8988T (cell line): ENCODE data around the gene LFNG.
A peak's percentile ranks its signal among the peaks of the same experiment; 100 is the strongest.
"Not testable (repeated sequence)": the region's sequence is repeated elsewhere in the genome, so short reads cannot be mapped to it uniquely, and the experiment has no call there.

Experiments used
- DNase-seq: peaks from one replicate; pipeline ENCODE4 v3.0.0; 2011

Gene LFNG

GRCh38 chr7:2520131-2520760, 672 bp downstream of the LFNG start:
- DNase-seq: peak; percentile 83

DNA sequence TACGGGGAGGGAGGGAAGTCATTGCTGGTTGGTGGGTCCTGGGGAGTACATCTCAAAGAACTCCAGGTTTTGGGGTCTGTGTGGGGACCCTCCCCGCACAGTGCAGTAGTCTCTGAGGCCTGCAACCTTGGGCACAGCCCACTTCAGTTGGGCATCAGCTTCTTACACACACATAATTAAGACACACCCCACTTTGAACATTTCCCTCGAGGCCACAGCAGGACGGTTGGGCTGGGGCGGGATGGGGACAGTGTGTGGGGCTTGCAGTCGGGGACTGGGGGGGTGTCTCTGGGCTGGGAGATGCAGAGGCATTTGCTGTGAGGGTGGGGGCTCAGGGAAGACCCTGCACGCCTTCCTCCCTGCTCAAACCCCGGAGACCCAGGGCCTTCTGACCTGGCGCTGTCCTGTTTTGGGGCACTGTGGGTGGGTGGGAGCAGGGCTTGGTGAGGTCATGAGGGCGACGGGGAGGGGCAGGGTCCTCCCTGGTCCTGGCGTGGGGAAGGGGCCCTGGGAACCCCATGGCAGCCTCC, 1.3 kb downstream of the LFNG start:
- DNase-seq: no peak

DNA sequence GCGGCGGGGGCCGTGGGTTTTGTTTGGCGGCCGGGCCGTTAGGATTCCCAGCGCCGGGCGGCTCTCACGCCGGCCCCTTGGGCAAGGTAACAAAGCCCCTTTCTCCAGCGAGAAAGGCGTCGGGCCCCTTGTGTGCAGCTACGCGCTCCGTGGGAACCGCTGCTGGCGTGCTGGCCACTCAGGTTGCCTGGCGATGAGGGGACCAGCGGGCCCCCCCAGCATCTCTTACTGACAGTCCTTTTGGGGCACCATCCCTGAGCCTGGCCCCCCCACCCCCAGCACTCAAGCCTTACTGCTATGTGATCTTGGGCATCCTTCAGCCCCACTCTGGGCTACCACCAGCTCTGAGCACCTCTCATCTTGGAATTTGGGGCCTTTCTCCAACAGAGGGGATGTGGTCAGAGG, 1.8 kb downstream of the LFNG start:
- no peak for DNase-seq

GRCh38 chr7:2521952-2522591, 2.5 kb downstream of the LFNG start:
- no peak for DNase-seq

- no peak for DNase-seq
These were observed 3.3 kb downstream of the LFNG start for GRCh38 chr7:2522780-2523433.

DNA sequence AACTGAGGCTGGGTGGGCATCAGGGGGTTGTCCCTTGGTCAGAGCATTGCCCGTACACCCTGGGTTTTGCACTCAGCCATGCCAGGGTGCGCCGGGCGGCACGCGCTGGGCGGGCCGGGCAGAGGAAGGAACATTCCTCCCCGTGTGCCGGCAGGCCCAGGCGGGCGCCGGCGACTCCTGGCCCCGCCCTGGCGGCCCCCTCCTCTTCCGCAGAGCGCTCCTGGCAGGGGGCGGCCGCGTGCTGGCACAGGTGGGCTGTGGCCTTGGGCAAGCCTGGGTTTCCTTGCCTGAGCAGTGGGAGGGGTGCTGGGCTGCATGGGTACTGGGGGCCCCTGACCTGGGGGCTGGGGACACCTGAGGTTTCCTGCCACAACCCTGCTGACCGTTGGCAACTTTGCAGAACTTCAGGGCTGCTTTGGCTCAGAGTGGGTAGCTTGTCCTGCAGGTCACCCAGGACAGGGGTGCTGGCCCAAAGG, 3.9 kb downstream of the LFNG start:
- DNase-seq: no peak

DNA sequence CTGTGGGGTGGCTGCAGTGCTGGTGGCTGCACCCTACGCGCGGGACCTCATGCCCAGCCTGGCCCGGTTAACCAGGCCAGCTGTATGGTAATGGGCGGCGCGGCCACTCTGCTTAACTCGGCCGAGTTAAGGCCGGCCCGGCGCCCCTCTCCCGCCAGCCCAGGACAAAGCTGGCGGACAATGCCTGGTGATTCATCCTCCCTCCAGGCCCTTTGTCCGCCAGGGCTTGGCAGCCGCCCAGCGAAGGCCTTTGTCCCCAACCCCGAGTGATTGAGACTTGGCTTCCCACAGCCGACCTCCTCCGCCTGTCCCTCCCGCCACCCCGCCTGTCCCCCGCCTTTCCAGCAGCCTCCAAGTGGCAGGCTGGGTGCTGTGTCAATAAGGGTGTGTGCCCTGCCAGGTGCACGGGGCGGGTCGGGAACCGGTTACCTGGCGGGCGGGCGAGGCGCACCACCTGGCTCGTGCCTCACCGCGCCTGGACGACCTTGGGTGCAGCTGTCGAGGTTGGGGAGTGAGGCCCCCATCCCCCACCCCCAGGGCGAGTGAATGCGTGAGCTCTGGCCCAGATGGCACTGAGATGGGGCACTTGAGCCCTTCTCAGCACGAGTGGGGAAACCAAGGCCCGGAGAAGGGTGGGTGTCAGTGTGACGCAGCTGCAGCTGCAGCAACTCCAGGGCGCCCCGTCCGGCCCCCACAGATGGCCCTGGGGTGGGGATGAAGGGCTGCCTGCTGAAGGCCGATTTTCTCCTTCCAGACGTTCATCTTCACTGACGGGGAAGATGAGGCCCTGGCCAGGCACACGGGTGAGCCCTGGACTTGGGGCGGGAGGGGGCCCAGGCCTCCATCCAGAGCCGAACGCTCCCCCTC, 4.6 kb downstream of the LFNG start:
- no peak for DNase-seq

DNA sequence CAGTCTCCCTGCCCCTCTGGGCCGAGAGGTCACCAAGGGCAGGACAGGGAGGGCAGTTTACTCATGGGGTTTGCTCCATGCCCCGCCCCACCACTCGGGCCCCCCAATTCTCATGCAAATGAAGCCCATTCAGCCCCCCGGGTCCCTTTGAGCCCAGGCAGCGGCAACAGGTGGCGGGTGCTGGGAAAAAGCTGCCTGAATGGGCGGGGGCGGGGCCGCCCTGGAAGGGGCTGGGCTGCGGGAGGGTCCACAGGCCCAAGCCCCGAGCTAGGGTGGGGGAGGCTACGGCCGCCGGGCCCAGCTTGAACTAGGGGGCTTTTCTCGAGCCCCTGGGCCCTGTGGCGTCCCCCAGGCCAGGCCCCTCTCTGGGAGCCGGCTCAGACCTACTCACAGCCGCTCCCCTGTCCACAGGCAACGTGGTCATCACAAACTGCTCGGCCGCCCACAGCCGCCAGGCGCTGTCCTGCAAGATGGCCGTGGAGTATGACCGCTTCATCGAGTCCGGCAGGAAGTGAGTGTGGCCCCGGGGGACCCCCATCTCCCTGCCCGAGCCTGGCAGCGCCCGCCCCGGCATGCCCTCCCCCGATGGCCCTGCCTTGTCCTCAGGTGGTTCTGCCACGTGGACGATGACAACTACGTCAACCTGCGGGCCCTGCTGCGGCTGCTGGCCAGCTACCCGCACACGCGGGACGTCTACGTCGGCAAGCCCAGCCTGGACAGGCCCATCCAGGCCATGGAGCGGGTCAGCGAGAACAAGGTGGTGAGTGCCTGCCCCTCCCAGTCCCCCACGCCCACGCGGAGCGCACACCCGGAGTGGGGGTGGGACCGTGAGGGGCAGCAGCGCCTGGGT, 5.5 kb downstream of the LFNG start:
- no peak for DNase-seq

DNA sequence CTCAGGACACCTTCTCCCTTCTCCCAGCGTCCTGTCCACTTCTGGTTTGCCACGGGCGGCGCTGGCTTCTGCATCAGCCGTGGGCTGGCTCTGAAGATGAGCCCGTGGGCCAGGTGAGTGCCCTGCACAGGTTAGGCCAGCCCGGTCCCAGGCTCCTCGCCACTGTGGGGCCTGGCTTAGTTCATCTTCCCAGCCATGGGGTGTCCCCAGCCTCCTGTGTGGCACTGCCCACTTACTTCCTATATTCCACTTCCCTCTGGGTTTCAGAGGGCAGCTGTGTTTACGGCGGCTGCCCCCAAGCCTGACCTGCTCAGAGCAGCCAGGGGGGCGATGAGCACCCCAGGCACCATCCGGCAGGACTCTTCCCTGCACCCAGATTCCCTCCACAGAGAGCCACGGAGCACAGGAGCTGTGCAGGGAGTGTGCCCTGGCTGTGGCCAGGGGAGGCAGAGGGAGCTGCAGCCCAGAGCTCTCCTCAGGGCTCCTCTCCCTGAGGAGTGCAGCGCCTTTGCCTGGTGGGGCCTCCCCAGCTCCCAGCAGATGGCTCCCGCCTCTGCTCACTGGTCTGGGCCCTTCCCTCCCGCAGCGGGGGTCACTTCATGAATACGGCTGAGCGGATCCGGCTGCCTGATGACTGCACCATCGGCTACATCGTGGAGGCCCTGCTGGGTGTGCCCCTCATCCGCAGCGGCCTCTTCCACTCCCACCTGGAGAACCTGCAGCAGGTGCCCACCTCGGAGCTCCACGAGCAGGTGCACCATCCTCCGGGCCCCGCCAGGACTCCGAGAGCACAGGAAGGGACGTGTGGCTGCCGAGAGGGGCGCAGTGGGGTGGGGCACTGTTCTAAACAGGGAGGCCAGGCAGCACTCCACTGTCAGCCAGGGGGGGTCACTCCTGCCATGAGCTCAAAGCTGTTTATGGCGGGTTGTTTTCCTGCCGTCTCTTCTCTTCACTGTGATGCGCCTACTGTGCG, 6.4 kb downstream of the LFNG start:
- no peak for DNase-seq

- DNase-seq: no peak
These were observed 7.3 kb downstream of the LFNG start for GRCh38 chr7:2526659-2527504.

GRCh38 chr7:2527505-2528467, 8.2 kb downstream of the LFNG start:
- no peak for DNase-seq

DNA sequence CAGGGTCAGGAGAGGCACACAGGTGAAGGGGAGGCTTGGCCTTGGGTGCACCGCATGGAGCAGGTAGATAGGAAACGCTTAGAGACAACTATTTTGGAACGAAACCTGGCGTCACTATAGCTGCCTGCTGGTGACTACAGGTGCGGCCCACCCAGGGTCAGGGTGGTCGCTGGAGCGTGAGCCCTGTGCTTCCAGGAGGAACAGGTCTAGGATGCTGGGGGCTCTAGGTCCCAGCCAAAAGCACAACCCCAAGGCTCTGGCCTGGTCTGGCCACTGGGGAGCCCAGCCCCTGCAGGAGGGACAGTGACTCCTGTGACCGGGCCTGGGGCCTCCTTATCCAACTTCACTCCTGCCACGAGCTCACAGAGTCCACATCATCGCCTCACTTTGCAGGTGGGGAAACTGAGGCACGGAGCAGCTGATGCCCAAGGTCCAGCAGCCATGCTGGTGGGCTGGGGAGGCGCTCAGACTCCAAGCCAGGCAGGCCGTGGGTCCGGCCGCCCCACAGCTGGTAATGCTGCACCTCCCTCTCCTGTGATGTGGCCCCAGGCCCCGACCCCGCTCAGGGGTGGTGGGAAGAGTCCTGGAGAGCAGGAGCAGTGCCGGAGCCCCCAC, 9.0 kb downstream of the LFNG start:
- no peak for DNase-seq

- DNase-seq: no peak
These were observed 9.8 kb downstream of the LFNG start for GRCh38 chr7:2529161-2530070.

GRCh38 chr7:2530071-2530987, 10.8 kb downstream of the LFNG start:
- no peak for DNase-seq

DNA sequence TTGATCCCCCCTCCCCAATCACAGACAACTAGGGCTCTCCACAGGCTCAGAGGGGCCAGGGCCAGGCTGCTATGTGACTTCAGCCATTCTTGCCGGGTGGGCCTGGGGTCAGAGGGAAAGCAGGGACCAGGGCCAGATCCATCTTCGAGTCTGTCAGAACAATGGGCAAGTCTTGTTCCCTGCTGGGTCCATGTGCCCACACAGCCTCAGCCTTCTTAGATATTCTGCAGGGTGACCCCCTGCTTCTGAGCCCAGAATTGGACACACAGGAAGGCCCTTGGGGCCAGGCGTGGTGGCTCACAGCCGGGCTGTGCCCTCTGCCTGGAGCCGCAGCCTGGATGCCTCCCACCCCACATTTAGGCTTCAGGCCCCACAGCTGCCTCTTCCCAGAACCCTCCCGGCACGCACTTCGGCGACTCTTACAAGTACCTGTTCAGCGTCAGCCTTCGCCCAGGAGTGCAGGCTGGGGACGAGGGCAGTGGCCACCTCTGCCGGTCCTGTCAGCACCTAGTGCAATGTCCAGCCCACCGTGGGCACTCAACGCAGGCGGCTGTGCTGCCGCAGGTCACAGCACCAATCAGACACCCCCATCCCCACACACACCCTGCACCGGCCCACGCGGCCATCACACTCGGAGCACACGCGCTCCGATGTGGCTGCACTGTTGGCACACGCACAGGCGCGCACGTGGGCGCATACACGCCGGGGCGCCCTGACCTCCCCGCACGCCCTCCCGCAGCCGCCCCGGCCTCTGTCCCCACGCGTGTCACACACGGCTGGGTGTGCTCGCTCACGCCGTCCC, 11.6 kb downstream of the LFNG start:
- DNase-seq: not testable (repeated sequence)
